ENCODE results near the gene METTL23. TPM values are rescaled to one million over a fixed set of nuclear protein-coding genes. Genes with fewer than 3 reads are reported as not detected.
"Not testable (repeated sequence)": the region's sequence is repeated elsewhere in the genome, so short reads cannot be mapped to it uniquely, and the experiment has no call there.

Gene METTL23
- total RNA-seq, 4 donors from 2014 or later, result 20.7 to 31.4 (median 27.0) TPM

DNA sequence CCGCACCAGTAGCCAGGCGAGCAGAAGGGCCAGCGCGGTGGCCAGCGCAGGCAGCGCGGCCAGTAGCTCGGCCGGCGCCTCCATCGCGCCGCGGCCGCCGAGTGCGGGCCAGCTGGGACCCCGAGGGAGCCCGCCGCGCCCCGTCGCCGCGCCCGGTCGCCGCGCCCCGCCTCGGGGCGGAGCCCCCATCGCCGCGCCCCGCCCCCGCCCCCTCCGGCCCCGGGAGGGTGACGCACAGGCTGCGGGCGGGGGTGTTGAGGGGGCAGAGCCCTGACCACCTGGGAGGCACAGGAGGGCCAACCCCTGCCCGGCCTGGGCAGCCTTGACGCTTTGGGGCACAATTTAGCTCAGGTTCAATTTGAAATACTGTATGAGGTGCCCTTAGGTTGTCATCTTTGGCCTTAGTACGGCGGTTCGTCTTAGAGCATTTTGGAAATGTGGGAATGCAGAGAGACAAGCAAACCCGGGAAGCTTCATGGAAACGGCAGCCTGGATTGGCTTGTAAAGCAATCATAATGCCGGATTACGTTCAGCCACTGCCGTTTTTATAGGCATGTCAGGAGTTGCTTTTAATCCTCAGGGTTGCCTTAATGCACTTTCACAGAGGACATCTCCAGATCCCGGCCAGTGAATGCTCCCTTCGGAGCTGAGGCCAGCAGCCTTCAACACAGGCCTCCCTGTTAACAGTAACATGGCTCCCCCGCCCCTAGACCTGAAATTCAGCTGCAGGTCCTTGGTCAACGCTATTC, 15.6 kb upstream of the METTL23 start, which contains the start of gene MXRA7:
MXRA7 (minus strand) TSS at position 103 of the 749 bp plus-strand sequence; CDS start at position 84, 19 bp downstream.
- Histone ChIP-seq H3K36me3 (peaks cover 0 to 26% (median 0%) of the 10 kb centered on the region in 3 donors), H3K4me1 (peaks cover 0 to 36% (median 9%) of the 10 kb centered on the region in 4 donors)
- no peak for TF ChIP-seq POLR2A (IDR thresholded peaks at IDR 0.05)
- TF ChIP-seq CTCF (IDR thresholded peaks at IDR 0.05), result no peak

DNA sequence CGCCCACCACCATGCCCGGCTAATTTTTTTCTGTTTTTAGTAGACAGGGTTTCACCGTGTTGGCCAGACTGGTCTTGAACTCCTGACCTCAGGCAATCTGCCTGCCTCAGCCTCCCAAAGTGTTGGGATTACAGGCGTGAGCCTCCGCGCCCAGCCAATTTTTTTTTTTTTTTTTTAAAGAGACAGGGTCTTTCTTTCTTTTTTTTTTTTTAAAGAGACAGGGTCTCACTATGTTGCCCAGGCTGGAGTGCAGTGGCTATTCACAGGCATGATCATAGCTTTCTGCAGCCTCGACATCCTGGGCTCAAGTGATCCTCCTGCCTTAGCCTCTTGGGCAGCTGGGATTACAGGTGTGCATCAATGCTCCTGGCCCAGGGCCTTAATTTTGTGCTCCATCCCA, 14.3 kb upstream of the METTL23 start:
- H3K4me3 ChIP-seq, DNase-seq, H3K27ac ChIP-seq, H3K27me3 ChIP-seq, H3K9me3 ChIP-seq: not testable (repeated sequence)
- peaks cover 0 to 39% (median 0%) of the 10 kb centered on the region in 3 donors for H3K36me3 ChIP-seq
- H3K4me1 ChIP-seq, result peaks cover 0 to 47% (median 9%) of the 10 kb centered on the region in 4 donors

More for the DNA sequence above, 15.6 kb upstream of the METTL23 start, which contains the start of gene MXRA7:
- H3K4me3 ChIP-seq, result peak within 1 kb of the TSS; percentile 49 to 78 (median 62)
- H3K9me3 ChIP-seq, result no peaks in the 10 kb centered on the region
- DNase-seq, result peak; percentile 52 to 76 (median 75)
- peak within 1 kb of the TSS; percentile 72 to 89 (median 80) for H3K27ac ChIP-seq
- no peaks in the 10 kb centered on the region for H3K27me3 ChIP-seq

- peak in 1 of 3 donors; percentile 30 for DNase-seq
These were observed 12.9 kb upstream of the METTL23 start for GRCh38 chr17:76713765-76714164.

DNA sequence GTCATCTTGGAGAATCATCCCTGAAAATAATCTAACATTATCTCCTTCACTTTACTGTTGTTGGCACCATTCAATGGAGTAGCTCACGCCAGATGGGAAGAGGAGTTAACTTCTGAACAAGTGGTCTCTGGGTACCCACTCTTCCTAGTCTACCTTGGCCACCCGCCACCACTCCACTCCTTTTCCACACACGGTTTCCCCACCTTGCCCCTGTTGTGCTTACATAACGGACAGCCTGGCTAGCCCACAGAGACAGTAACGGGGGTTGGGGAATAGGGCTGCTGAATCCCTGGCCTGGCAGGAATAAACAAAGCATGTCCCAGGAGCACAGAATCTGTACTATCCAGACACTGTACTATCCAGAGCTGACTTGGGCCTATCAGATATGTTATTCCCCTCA, 12.3 kb upstream of the METTL23 start:
- Histone ChIP-seq H3K36me3 (peaks cover 0 to 59% (median 0%) of the 10 kb centered on the region in 3 donors), H3K4me1 (peaks cover 0 to 36% (median 9%) of the 10 kb centered on the region in 4 donors), H3K4me3 (no peak overlapping the region), H3K27ac (peak overlapping the region in 2 of 4 donors; percentile 8 to 47), H3K27me3 (no peaks in the 10 kb centered on the region), H3K9me3 (no peaks in the 10 kb centered on the region)
- no peak for TF ChIP-seq CTCF (IDR thresholded peaks at IDR 0.05)
- TF ChIP-seq POLR2A (IDR thresholded peaks at IDR 0.05), result no peak
- peak in 1 of 3 donors; percentile 15 for DNase-seq

More at GRCh38 chr17:76713765-76714164, 12.9 kb upstream of the METTL23 start:
- peaks cover 0 to 54% (median 0%) of the 10 kb centered on the region in 3 donors for H3K36me3 ChIP-seq
- H3K4me1 ChIP-seq, result peaks cover 0 to 38% (median 9%) of the 10 kb centered on the region in 4 donors
- no peak overlapping the region for H3K4me3 ChIP-seq
- TF ChIP-seq POLR2A (IDR thresholded peaks at IDR 0.05) (no peak), CTCF (IDR thresholded peaks at IDR 0.05) (no peak)
- no peaks in the 10 kb centered on the region for H3K9me3 ChIP-seq
- no peaks in the 10 kb centered on the region for H3K27me3 ChIP-seq
- H3K27ac ChIP-seq, result no peak overlapping the region

- H3K27me3 ChIP-seq, result no peaks in the 10 kb centered on the region
- no peak overlapping the region for H3K4me3 ChIP-seq
- H3K27ac ChIP-seq, result peak overlapping the region in 3 of 4 donors; percentile 8 to 47 (median 46)
- DNase-seq, result peak; percentile 58 to 87 (median 77)
- TF ChIP-seq POLR2A (IDR thresholded peaks at IDR 0.05) (no peak), CTCF (IDR thresholded peaks at IDR 0.05) (peak; percentile 69 to 83 (median 72))
- H3K36me3 ChIP-seq, result peaks cover 0 to 65% (median 0%) of the 10 kb centered on the region in 3 donors
- peaks cover 0 to 36% (median 9%) of the 10 kb centered on the region in 4 donors for H3K4me1 ChIP-seq
- no peaks in the 10 kb centered on the region for H3K9me3 ChIP-seq
These were observed 11.7 kb upstream of the METTL23 start for GRCh38 chr17:76714822-76715495.

Measured in Peyer's patch (tissue), 4 donors.